Smooth muscle cell of the brain vasculature (primary cell): ENCODE measurements around the gene MYO15B.
"Not testable (repeated sequence)": the region's sequence is repeated elsewhere in the genome, so short reads cannot be mapped to it uniquely, and the experiment has no call there.

ENCODE experiments used
- DNase-seq: peaks from one replicate; pipeline ENCODE4 v3.0.0-alpha.2; 2012; ENCODE audit warnings: low read depth, low spot score

MYO15B gene

GRCh38 chr17:75575728-75576127 lies 11.9 kb upstream of the MYO15B start:
- DNase-seq, result no peak

DNA sequence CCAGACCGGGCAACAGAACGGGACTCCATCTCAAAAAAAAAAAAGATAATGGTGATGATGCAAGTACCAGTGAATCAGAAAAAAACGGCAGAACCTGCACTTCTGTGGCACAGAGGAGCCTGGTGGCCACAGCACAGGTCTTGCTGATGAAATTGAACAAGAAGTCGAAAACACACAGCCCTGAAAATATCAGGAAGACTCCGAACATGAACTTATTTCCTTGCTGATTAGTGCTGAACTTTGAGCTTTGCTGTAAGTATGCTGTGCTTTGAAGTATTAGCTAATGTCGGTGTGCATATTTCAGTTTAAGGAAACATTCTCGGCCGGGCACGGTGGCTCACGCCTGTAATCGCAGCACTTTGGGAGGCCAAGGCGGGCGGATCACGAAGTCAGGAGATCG lies 10.9 kb upstream of the MYO15B start:
- no peak for DNase-seq

- not testable (repeated sequence) for DNase-seq
These were observed 6.4 kb upstream of the MYO15B start for GRCh38 chr17:75581121-75581725.

- not testable (repeated sequence) for DNase-seq
These were observed 4.4 kb upstream of the MYO15B start for GRCh38 chr17:75583197-75583596.

- DNase-seq, result no peak
These were observed 2.8 kb upstream of the MYO15B start for GRCh38 chr17:75584849-75585175.

GRCh38 chr17:75588596-75589011 lies 1.0 kb downstream of the MYO15B start:
- no peak for DNase-seq

GRCh38 chr17:75589012-75589918 lies 1.7 kb downstream of the MYO15B start:
- DNase-seq, result peak; percentile 51

GRCh38 chr17:75589919-75590303 lies 2.3 kb downstream of the MYO15B start:
- no peak for DNase-seq

GRCh38 chr17:75590314-75590761 lies 2.7 kb downstream of the MYO15B start:
- DNase-seq, result no peak

GRCh38 chr17:75590849-75591721 lies 3.5 kb downstream of the MYO15B start:
- DNase-seq, result no peak

- no peak for DNase-seq
These were observed 4.2 kb downstream of the MYO15B start for GRCh38 chr17:75591722-75592302.

- DNase-seq, result no peak
These were observed 4.9 kb downstream of the MYO15B start for GRCh38 chr17:75592348-75593020.

- not testable (repeated sequence) for DNase-seq
These were observed 5.8 kb downstream of the MYO15B start for GRCh38 chr17:75593430-75593829.

- no peak for DNase-seq
These were observed 7.1 kb downstream of the MYO15B start for GRCh38 chr17:75594499-75595283.

DNA sequence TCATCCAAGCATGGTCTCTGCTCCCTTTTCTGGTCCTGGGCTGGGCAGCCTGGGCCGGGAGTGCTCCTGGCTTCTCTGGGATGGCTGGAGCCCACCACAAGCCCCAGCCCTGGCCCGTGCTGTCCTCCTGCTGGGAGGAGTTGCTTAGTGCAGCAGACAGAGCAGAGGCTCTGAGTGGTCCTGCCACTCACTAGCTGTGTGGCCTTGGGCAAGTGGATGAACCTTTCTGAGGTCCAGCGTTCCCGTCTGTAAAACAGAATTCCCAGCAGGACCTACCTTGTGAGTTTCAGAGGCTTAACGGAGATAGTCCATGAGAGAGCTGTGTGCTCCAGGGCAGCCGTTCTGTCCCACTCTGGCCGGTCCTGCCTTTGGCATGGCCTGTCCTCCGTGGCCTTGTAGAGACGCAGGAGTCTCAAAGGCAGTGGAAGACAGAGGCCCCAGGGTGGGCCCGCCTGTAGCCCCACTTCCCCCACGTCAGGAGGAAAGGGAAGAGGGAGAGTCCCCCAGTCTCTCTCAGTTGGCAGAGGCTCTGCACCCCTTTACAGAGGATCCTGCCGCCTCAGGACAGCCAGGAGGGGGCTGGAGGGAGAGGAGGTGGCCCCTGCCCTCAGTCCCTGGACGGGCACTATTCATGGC lies 7.8 kb downstream of the MYO15B start:
- DNase-seq, result no peak

DNA sequence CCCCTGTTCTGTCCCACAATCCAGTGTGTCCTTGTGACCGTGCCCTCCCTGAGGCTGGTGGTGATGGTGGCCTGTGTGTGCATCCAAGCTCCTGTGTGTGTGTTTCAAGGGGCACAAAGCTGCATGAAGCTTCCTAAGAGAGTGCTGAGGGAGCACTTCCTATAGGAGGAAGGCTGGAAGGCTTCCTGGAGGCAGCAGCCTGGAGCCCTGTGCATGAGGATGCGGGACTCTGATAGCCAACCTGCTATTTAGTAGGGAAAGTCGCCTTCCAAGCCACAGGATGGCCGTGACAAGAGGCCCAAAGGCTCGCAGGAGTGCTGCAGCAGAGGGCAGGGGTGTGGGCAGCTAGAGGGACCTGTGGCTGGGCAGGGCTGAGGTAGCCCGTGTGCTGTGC lies 8.3 kb downstream of the MYO15B start:
- no peak for DNase-seq

DNA sequence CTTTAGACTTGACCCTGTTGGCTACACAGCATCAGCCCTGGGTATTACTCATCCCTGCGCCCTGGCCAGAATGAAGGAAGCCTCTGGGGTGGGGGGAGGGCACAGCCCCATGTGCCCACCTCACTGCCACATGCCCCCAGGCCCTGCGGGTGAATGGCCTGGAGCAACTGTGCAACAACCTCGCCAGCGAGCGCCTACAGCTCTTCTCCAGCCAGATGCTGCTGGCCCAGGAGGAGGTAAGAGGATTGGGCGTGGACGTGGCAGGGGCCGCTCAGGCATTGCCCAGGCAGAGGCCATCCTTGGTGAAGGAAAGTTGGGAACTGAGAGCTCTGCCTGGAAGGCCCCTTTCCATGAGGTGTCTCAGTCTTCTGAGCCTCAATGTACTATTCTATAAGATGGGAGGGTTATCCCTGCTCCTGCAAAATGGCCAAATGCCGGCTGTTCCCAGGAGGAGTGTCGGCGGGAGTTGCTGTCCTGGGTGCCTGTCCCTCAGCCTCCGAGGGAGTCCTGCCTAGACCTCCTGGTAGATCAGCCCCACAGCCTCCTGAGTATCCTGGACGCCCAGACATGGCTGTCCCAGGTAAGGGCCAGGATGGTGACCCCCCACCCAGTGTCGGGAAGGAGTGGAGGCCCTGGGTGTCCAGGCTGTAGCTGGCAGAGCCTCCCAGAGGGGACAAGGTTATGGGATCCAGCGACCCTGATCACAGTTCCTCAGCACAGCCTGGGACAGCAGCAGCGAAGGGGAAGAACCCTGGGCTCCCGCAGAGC lies 8.9 kb downstream of the MYO15B start:
- no peak for DNase-seq

DNA sequence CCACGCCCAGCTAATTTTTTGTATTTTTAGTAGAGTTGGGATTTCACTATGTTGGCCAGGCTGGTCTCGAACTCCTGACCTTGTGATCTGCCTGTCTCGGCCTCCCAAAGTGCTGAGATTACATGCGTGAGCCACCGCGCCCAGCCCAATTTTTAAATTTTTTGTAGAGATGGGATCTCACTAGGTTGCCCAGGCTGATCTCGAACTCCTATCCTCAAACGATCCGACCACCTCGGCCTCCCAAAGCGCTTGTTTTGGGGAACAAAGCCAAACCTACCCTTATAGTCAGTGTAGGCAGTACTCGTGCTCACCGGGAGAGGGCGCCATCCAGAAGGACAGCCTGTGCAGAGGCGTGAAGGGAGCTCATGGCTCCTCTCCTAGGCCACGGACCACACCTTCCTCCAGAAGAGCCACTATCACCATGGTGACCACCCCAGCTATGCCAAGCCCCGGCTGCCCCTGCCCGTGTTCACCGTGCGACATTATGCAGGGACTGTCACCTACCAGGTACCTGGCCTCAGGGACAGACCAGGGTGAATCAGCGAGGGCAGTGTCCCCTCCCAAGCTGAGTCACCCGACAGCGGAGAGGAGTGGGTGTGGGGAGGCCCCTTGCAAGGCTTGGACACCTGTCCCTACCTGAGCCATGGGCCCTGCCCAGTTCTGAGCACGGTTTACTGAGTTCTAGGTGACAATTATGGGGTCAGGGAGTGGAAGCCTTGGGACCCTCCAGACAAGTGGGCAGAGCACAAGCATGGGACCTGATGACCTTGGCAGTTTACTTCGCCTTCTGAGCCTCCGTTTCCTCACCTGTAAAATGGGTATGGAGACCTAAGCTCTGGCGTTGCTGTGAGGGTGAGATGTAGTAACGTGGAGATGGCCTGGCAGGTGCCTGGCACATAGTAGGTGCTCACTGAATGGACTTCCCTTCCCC lies 13.7 kb downstream of the MYO15B start:
- DNase-seq, result no peak
